GM21723 (cell line): ENCODE results near the gene LRMDA.

ENCODE experiments used
- ATAC-seq: cut with Tn5 transposase; IDR thresholded peaks from one replicate; pipeline ENCODE4 v1.9.1; 2021; ENCODE audit warnings: mild to moderate bottlenecking, moderate library complexity; ENCODE audit not compliant: unreplicated experiment

The LRMDA gene

GRCh38 chr10:75568450-75569130 is 137.2 kb downstream of the LRMDA start:
- ATAC-seq = no peak

- no peak for ATAC-seq
Observed at GRCh38 chr10:75569506-75569905, 138.1 kb downstream of the LRMDA start.

GRCh38 chr10:75572478-75572877 is 141.1 kb downstream of the LRMDA start:
- ATAC-seq = no peak

- ATAC-seq = no peak
Observed at GRCh38 chr10:75575940-75576339, 144.5 kb downstream of the LRMDA start.

- no peak for ATAC-seq
Observed at GRCh38 chr10:75582102-75582501, 150.7 kb downstream of the LRMDA start.

GRCh38 chr10:75585294-75585693 is 153.9 kb downstream of the LRMDA start:
- ATAC-seq = no peak

GRCh38 chr10:75586814-75587213 is 155.4 kb downstream of the LRMDA start:
- ATAC-seq = no peak

- no peak for ATAC-seq
Observed at GRCh38 chr10:75588031-75588430, 156.6 kb downstream of the LRMDA start.

GRCh38 chr10:75589895-75590654 is 158.7 kb downstream of the LRMDA start:
- ATAC-seq = no peak

GRCh38 chr10:75592151-75592787 is 160.8 kb downstream of the LRMDA start:
- no peak for ATAC-seq

- ATAC-seq = no peak
Observed at GRCh38 chr10:75592791-75593643, 161.6 kb downstream of the LRMDA start.

GRCh38 chr10:75593692-75594556 is 162.5 kb downstream of the LRMDA start:
- ATAC-seq = no peak

- no peak for ATAC-seq
Observed at GRCh38 chr10:75596930-75597620, 165.7 kb downstream of the LRMDA start.

GRCh38 chr10:75597773-75598440 is 166.5 kb downstream of the LRMDA start:
- ATAC-seq = no peak

GRCh38 chr10:75598998-75599397 is 167.6 kb downstream of the LRMDA start:
- ATAC-seq = no peak

- no peak for ATAC-seq
Observed at GRCh38 chr10:75599875-75600648, 168.6 kb downstream of the LRMDA start.

GRCh38 chr10:75600833-75601232 is 169.4 kb downstream of the LRMDA start:
- no peak for ATAC-seq

- no peak for ATAC-seq
Observed at GRCh38 chr10:75602341-75602740, 170.9 kb downstream of the LRMDA start.
